Glutamatergic neuron (in vitro differentiated cells): Measurements from ENCODE around the gene MVB12B. TPM values are rescaled to one million over a fixed set of nuclear protein-coding genes. Genes with fewer than 3 reads are reported as not detected.

Experiments
- DNase-seq: peaks from one replicate; pipeline ENCODE4 v3.0.0; 2022
- H3K27ac Mint-ChIP-seq: one replicate; pipeline ENCODE4 v1.8.0; 2020; ENCODE audit warnings: mild to moderate bottlenecking, mixed read lengths, inconsistent platforms; ENCODE audit not compliant: unreplicated experiment
- H3K27me3 Mint-ChIP-seq: one replicate; pipeline ENCODE4 v1.8.0; 2020; ENCODE audit warnings: mild to moderate bottlenecking, moderate library complexity, mixed read lengths, inconsistent platforms; ENCODE audit not compliant: unreplicated experiment
- H3K36me3 Mint-ChIP-seq: one replicate; pipeline ENCODE4 v1.8.0; 2020; ENCODE audit warnings: mild to moderate bottlenecking, mixed read lengths, inconsistent platforms; ENCODE audit not compliant: unreplicated experiment
- H3K4me1 Mint-ChIP-seq: one replicate; pipeline ENCODE4 v1.8.0; 2020; ENCODE audit warnings: mild to moderate bottlenecking, low read depth, mixed read lengths, inconsistent platforms; ENCODE audit not compliant: unreplicated experiment
- H3K4me3 Mint-ChIP-seq: one replicate; pipeline ENCODE4 v1.8.0; 2020; ENCODE audit warnings: mild to moderate bottlenecking, mixed read lengths, inconsistent platforms; ENCODE audit not compliant: unreplicated experiment
- H3K9me3 Mint-ChIP-seq: one replicate; pipeline ENCODE4 v1.8.0; 2020; ENCODE audit warnings: mild to moderate bottlenecking, moderate library complexity, mixed read lengths, inconsistent platforms; ENCODE audit not compliant: unreplicated experiment
- CTCF ChIP-seq: fragments of 200-600 bp; sonication (generic); IDR thresholded peaks from one replicate; pipeline ENCODE4 v1.5.0; 2021; ENCODE audit not compliant: partially characterized antibody, unreplicated experiment
- total RNA-seq: library from RNA; stranded (reverse); fragmentation: NEBNext Ultra II Directional; extraction: Animal tissue kit (Norgen Biotek cat#: 25700); gene quantifications from one replicate; pipeline ENCODE4 v1.2.1, GENCODE V29; 2021; ENCODE audit not compliant: unreplicated experiment

The MVB12B gene
- total RNA-seq, 1 donor from 2014 or later, result 41.1 TPM

GRCh38 chr9:126459965-126460843 lies 133.6 kb downstream of the MVB12B start:
- H3K4me3 Mint-ChIP-seq, result no peak overlapping the region
- H3K36me3 Mint-ChIP-seq, result peaks cover 9% of the 10 kb centered on the region
- peaks cover 4% of the 10 kb centered on the region for H3K4me1 Mint-ChIP-seq
- no peaks in the 10 kb centered on the region for H3K9me3 Mint-ChIP-seq
- no peaks in the 10 kb centered on the region for H3K27me3 Mint-ChIP-seq
- no peak for TF ChIP-seq CTCF
- no peak for DNase-seq
- no peak overlapping the region for H3K27ac Mint-ChIP-seq

GRCh38 chr9:126461029-126461428 lies 134.4 kb downstream of the MVB12B start:
- Mint-ChIP-seq H3K9me3 (no peaks in the 10 kb centered on the region), H3K36me3 (peaks cover 9% of the 10 kb centered on the region), H3K4me3 (no peak overlapping the region), H3K27me3 (no peaks in the 10 kb centered on the region), H3K4me1 (peaks cover 4% of the 10 kb centered on the region), H3K27ac (no peak overlapping the region)
- TF ChIP-seq CTCF, result peak; percentile 25
- DNase-seq, result no peak

GRCh38 chr9:126461608-126462007 lies 135.0 kb downstream of the MVB12B start:
- DNase-seq, result no peak
- H3K4me3 Mint-ChIP-seq, result no peak overlapping the region
- H3K9me3 Mint-ChIP-seq, result no peaks in the 10 kb centered on the region
- peaks cover 9% of the 10 kb centered on the region for H3K36me3 Mint-ChIP-seq
- no peak overlapping the region for H3K27ac Mint-ChIP-seq
- peaks cover 2% of the 10 kb centered on the region for H3K4me1 Mint-ChIP-seq
- no peaks in the 10 kb centered on the region for H3K27me3 Mint-ChIP-seq
- TF ChIP-seq CTCF, result no peak

GRCh38 chr9:126462617-126463016 lies 136.0 kb downstream of the MVB12B start:
- Mint-ChIP-seq H3K27me3 (no peaks in the 10 kb centered on the region), H3K9me3 (no peaks in the 10 kb centered on the region), H3K4me3 (no peak overlapping the region), H3K4me1 (no peaks in the 10 kb centered on the region), H3K27ac (no peak overlapping the region), H3K36me3 (peaks cover 9% of the 10 kb centered on the region)
- DNase-seq, result no peak
- no peak for TF ChIP-seq CTCF

GRCh38 chr9:126463426-126463825 lies 136.8 kb downstream of the MVB12B start:
- Mint-ChIP-seq H3K9me3 (no peaks in the 10 kb centered on the region), H3K27ac (no peak overlapping the region), H3K27me3 (no peaks in the 10 kb centered on the region), H3K36me3 (peaks cover 9% of the 10 kb centered on the region), H3K4me1 (no peaks in the 10 kb centered on the region), H3K4me3 (no peak overlapping the region)
- DNase-seq, result no peak
- TF ChIP-seq CTCF, result no peak
